Activated naive CD4-positive, alpha-beta T cell treated with anti-CD3 and anti-CD28 coated beads, Interleukin-2, amount 50 U/mL, for 16 hours (primary cell): Measurements from ENCODE around the gene HEATR9.
"Not testable (repeated sequence)": the region's sequence is repeated elsewhere in the genome, so short reads cannot be mapped to it uniquely, and the experiment has no call there.

ENCODE experiments used
- DNase-seq: peaks from one replicate; pipeline ENCODE4 v3.0.0-alpha.2; 2020

HEATR9 gene, protein sequence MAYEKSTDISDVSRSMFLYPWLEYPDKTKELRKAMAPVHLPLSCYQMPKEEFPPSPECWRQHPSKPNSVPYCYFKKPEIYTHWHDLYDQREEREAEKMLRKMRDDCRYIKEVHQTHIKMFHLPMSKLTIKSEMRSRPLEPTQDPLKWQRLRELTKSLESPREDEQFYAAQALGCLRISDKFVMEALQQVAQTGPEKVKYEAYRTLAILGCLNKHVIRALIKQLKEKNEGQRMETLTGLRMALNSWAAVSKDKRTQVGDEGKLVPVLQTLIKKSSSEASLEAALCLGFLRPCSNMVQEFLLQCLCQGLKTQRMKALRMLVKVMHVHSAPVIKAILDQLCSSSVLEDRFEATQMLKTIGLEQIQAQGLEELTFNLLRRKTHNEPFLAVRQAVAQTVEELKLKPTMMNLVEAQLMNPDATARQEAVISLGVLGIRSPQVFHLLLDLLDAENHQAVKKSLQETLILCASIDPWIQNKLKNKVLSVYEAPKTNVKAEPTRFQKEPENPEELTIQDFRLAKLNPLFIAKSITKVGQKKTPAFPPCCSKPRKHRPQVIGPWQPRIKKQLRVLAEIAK

GRCh38 chr17:35868737-35869136 lies at the start of gene HEATR9:
HEATR9 (minus strand) TSS chr17:35868891; CDS start chr17:35868742, 149 bp downstream.
- no peak for DNase-seq

DNA sequence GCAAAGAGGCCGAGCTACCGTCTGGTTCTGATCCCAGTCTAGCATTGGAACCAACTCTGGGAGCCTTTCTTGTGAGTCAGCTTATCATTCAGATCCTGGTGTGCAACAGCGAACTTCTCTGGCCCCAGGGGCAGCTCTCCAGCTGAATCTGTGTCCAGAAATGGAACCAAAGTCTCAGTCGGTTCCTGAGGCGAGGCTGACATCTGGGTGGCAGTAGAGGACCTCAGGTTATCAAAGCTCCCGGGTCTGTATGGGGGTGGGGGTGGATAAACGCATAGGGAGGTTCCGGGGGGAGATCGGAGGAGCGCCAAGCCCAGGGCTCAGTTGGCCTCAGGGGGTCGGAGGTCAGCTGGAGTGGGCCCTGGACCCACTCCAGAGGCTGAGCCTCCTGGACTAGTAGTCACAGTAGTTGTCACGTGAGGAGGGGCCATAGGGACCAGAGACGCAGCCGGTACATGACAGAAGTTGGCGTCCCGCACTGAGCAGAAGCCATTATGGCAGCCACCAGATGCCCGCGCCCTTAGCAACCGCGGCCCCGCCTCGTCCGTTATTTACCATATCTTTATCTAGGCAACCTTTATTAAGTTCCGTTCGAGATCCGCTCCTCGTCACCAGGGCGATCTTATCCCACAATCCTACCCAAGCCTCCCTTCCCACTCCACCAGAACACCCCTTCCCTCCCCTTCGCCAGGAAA lies 49.0 kb upstream of the HEATR9 start:
- DNase-seq, result no peak

- no peak for DNase-seq
These were observed 46.7 kb upstream of the HEATR9 start for GRCh38 chr17:35915153-35915964.

- no peak for DNase-seq
These were observed 45.7 kb upstream of the HEATR9 start for GRCh38 chr17:35914354-35914753.

- DNase-seq, result no peak
These were observed 44.9 kb upstream of the HEATR9 start for GRCh38 chr17:35913609-35914008.

DNA sequence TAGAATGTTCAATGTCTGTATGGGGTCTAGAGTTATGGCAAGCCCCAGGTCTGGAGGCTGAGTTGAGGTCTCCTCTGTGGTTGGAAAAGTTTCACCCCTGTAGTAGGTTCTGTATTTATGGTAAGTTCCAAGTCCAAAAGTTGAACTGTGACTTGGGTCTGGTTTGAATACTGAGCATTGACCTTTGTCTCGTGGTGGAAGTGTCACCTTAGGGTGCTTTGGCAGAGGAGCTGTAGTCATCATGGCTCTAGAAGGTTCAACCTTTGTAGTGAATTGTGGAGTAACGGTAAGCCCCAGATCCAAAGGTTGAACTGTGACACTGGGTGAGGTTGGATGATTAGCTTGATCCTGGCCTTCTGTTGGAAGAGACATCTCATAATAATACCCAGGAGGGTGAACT lies 44.3 kb upstream of the HEATR9 start:
- DNase-seq, result no peak

DNA sequence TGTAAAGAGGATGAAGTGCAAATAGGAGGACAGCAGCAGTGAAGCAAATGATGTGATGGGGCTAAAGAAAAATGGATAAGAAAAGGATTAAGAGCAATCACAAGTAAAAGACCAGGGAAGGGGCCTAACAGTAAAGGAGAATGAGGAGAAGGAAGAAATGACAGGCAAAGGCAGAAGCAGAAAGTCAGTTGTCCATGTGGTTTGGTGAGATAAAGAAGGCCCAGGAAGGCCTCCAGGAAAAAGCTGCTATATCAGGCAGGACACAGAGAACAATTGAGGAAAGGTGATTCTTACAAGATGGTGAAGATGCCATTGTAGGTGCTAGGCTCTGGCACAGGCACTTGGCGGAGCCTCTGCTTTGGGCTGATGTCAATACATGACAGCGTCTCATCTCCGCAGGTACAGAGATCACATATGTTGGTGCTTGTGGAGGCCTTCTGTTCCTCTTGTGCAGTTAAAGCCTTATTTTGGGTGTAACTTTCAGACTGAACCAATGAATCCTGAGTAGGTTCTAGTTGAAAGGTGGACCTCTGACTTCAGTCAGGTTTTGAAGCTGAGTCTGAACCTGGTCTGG lies 43.7 kb upstream of the HEATR9 start:
- no peak for DNase-seq

- no peak for DNase-seq
These were observed 40.7 kb upstream of the HEATR9 start for GRCh38 chr17:35909408-35909807.

- DNase-seq, result no peak
These were observed 39.0 kb upstream of the HEATR9 start for GRCh38 chr17:35907691-35908090.

DNA sequence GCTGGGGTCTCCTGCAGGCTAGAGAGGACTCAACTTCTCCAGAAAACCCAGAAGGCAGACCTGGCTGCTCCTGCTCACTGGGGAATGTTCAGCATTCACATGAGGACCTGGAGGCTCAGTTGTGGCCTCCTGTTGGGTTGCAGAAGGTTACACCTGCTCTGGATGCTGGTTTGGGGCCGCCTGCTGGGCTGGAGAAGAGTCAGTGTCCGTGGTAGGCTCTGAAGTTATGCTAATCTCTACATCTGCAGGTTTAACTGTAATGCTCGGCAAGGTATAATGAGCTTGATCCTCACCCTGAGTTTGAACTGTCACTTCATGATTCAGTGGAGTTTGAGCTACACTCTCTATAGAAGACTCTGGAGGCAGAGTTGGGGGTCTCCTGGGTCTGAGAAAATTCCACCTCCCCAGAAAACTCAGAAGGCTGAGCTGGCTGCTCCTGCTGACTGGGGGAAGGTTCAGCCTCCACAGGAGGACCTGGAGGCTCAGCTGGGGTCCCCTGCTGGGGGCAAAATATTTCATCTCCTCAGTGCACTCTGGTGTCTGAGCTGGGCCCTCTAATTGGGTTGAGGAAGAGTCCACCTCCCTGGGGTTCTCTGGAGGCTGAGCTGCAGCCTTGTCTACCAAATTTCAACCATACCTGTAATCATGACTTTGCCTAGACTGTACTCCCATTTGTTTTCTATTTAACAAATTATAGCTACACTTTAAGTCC lies 38.4 kb upstream of the HEATR9 start:
- DNase-seq, result no peak

DNA sequence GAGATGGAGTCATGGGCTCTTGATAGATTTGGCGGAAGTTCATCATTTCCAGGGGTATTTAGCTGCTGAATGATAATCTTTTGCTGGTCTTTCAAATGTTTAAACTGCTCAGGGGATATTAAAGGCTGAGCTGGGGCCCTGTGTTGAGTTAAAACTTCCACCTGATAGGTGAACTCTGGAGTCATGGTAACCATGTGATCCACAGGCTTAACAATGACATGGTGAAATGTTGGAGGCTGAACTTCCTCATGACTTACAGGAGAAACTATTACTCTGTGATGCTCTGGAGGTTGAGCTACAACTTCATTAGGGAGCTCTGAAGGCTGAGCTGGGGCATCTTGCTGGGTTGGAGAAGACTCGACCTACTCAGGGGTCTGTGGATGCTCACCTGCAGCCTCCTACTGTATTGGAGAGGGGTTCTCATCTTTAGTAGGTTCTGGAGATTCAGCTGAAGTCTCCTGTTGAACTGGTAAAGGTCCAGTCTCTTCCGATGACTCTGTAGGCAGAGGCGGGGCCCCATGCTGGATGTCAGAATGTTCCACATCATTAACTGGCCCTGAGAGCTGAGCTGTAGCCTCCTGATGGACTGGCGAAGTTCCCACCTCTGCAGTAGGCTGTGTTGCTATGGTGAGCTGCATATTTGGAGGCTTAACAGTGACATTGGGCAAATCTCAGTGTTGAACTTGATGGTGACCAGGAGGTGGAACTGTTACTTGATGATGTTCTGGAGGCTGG lies 37.7 kb upstream of the HEATR9 start:
- DNase-seq, result no peak

GRCh38 chr17:35903451-35903850 lies 34.8 kb upstream of the HEATR9 start:
- DNase-seq, result no peak

DNA sequence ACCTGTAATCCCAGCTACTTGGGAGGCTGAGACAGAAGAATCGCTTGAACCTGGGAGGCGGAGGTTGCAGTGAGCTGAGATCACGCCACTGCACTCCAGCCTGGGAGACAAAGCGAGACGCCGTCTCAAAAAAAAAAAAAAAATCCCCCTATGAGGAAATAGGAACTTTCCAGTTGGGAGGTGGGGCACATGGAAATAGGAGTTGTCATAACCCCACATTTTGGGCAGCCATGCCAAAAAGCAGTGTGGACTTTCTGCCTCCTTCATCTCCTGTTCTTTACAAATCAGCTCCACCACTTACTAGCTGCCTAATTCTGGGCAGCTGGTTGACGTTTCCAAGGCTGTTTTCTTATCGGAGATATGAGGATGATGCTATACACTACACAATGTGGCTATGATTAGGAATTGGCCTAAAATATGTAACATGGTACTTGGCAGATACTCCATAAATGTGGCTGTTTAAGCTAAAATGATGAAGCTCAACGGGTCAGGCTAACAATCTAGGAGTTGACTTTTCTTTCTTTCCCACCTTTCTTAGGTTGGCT lies 33.0 kb upstream of the HEATR9 start:
- no peak for DNase-seq

GRCh38 chr17:35900708-35901480 lies 32.2 kb upstream of the HEATR9 start:
- DNase-seq, result no peak

DNA sequence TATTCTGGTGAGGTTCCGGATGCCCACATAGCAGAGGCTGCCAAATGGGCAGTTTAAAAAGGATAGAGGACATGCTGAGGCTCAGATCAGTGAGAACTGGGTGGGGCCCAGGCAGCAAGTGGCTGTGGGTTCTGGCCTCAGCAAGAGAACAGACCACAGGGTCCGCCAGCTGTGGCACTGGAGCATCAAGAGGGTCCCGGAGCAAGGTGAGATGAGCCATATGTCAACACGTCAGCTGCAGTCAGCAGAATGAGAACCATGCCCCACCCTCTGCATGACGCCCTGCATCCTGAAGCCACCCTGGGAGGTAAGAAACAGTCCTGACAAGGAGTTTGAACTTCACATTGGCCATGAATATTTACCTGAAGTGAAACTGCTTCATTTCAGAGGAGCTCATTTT lies 31.6 kb upstream of the HEATR9 start:
- DNase-seq, result no peak

DNA sequence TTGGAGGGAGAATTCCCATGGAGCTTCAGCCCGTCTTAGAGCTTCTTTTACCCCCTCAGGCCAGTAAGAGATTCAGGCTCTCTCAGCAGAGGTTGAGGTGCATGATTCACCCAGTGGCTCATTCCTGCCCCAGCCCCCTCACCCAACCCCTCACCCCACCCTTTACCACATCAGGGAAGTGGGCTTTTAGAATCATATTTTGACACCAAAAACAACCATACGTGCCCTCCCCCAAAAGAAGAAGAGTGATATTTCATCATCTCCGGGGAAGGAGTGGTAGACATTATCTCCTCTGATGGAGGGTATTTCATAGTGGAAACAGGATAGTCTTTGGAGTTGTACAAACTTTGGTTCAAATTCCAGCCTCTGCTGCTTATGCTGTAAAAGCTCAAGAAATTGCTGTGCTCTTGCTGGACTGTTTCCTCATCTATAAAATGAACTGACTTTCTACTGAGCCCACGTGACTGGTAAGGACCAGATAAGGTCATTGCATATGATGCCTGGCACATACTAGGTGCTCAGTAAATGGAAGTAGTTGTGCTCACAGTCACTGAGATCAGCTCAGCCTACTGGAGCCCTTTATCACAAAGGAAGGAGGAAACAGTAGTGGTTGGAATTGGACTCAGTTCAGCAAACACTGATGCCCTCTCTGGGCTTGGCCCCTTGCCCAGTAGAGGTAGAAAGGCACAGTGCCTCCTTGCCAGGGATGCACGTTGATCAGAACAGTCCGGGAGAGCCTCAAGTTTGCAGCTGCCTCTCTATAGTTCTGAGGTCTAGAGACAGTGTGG lies 29.8 kb upstream of the HEATR9 start:
- DNase-seq, result no peak

- not testable (repeated sequence) for DNase-seq
These were observed 29.1 kb upstream of the HEATR9 start for GRCh38 chr17:35897772-35898171.

- DNase-seq, result no peak
These were observed 27.2 kb upstream of the HEATR9 start for GRCh38 chr17:35895636-35896587.
